Kidney (tissue), 14 donors: ENCODE data around the gene CCDC71. TPM values are rescaled to one million over a fixed set of nuclear protein-coding genes. Genes with fewer than 3 reads are reported as not detected.

Source experiments
- DNase-seq, 5 donors: peaks; one replicate each; pipeline ENCODE4 v3.0.0-alpha.2; 2013 to 2020
- FAIRE-seq: peaks from 2 replicates; lab custom pipeline; 2012; peaks lifted over from hg19 to GRCh38; lab: Jason Lieb, UNC
- H3K27ac ChIP-seq, 2 donors: one replicate each; pipeline ENCODE4 v1.7.0; 2013; ENCODE audit warnings: low read depth in 2 of 2, low read length in 2 of 2, inconsistent platforms in 1 of 2
- H3K27me3 ChIP-seq: one replicate; pipeline ENCODE4 v1.7.1; 2013; ENCODE audit warnings: low read length, inconsistent platforms; ENCODE audit not compliant: control insufficient read depth, insufficient read depth
- H3K36me3 ChIP-seq, 3 donors: one replicate each; pipeline versions ENCODE4 v1.7.0 to v1.7.1; 2013; ENCODE audit warnings: low read length in 3 of 3, control low read depth in 1 of 3, inconsistent platforms in 1 of 3; ENCODE audit not compliant: insufficient read depth in 3 of 3, control insufficient read depth in 2 of 3
- H3K4me1 ChIP-seq, 3 donors: one replicate each; pipeline versions ENCODE4 v1.7.0 to v1.7.1; 2013; ENCODE audit warnings: low read length in 3 of 3, inconsistent platforms in 1 of 3, low read depth in 1 of 3; ENCODE audit not compliant: control insufficient read depth in 2 of 3, insufficient read depth in 2 of 3
- H3K4me3 ChIP-seq, 3 donors: one replicate each; pipeline versions ENCODE4 v1.7.0 to v1.8.1; 2013; ENCODE audit warnings: low read length in 3 of 3, control low read depth in 1 of 3, inconsistent platforms in 1 of 3
- H3K9ac ChIP-seq, 3 donors: one replicate each; pipeline versions ENCODE4 v1.7.0 to v1.7.1; 2013; ENCODE audit warnings: low read length in 3 of 3, control low read depth in 1 of 3, inconsistent platforms in 1 of 3
- H3K9me3 ChIP-seq, 3 donors: one replicate each; pipeline versions ENCODE4 v1.7.0 to v1.7.1; 2013; ENCODE audit warnings: low read length in 3 of 3, control low read depth in 1 of 3, inconsistent platforms in 1 of 3; ENCODE audit not compliant: control insufficient read depth in 2 of 3, insufficient read depth in 1 of 3
- intact Hi-C: fragments of 100-400 bp; cut with DNase I; formaldehyde crosslinking; loops from one replicate; pipeline ENCODE4 v1.11.1; 2022
- polyA plus RNA-seq: library from polyadenylated mRNA; stranded (reverse); fragments of 350-450 nt; fragmentation: Illumina TruSeq; extraction: RNeasy Lipid Tissue Mini Kit (QIAGEN cat#74804); gene quantifications from one replicate; pipeline ENCODE4 v1.2.3, GENCODE V29; 2014; ENCODE audit warnings: low read depth, low replicate concordance; ENCODE audit not compliant: insufficient read depth
- total RNA-seq: library from RNA; stranded (reverse); fragmentation: NEBNext Ultra II Directional; extraction: Animal tissue kit (Norgen Biotek cat#: 25700); gene quantifications from one replicate; pipeline ENCODE4 v1.2.1, GENCODE V29; 2021
- TF ChIP-seq, protein P1 (sequence below): IDR thresholded peaks from 3 replicates; pipeline ENCODE4 v1.5.1; 2012; ENCODE audit warnings: mild to moderate bottlenecking, moderate library complexity, borderline replicate concordance; ENCODE audit not compliant: insufficient read depth; ENCODE audit errors: extremely low read depth
- donor health status: control.
- donor health status: control.
- donor health status: control.
- donor health status: control.
- donor health status: control.
- donor health status: DM: yes; HTN: yes; CAD: no.
- donor health status: Normal renal cell carcinoma (clear cell type).

The CCDC71 gene
- total and polyA plus RNA-seq, 2 donors from 2014 or later: 21.0 to 27.6 TPM

DNA sequence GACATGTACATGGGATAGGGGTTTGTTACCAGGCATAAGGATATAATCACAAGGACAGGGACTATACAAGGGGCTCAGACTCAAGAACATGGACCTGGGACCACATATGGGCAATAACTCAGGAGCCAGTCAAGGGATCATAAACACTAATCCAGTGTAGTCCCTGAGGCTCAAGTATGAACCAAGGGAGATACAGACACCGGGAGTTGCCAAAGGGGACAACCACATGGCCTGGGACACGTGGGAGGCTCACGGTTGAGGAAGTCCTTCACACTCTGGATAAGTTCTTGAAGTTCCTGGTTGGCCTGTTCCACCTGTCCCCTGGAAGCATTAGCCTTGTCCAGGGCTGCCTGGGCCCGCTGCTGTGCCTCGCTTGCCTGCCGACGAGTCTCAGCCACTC lies 43.7 kb downstream of the CCDC71 start:
- H3K9ac ChIP-seq: no peak overlapping the region
- H3K27me3 ChIP-seq: no peaks in the 10 kb centered on the region
- peaks cover 8 to 65% (median 41%) of the 10 kb centered on the region in 3 donors for H3K36me3 ChIP-seq
- intact Hi-C loops: no loop called here
- FAIRE-seq (no peak), DNase-seq (no peak)
- TF ChIP-seq, protein P1, sequence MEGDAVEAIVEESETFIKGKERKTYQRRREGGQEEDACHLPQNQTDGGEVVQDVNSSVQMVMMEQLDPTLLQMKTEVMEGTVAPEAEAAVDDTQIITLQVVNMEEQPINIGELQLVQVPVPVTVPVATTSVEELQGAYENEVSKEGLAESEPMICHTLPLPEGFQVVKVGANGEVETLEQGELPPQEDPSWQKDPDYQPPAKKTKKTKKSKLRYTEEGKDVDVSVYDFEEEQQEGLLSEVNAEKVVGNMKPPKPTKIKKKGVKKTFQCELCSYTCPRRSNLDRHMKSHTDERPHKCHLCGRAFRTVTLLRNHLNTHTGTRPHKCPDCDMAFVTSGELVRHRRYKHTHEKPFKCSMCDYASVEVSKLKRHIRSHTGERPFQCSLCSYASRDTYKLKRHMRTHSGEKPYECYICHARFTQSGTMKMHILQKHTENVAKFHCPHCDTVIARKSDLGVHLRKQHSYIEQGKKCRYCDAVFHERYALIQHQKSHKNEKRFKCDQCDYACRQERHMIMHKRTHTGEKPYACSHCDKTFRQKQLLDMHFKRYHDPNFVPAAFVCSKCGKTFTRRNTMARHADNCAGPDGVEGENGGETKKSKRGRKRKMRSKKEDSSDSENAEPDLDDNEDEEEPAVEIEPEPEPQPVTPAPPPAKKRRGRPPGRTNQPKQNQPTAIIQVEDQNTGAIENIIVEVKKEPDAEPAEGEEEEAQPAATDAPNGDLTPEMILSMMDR: no peak
- H3K27ac ChIP-seq: no peak overlapping the region
- peaks cover 3 to 15% (median 10%) of the 10 kb centered on the region in 3 donors for H3K4me1 ChIP-seq
- no peak overlapping the region for H3K4me3 ChIP-seq
- no peaks in the 10 kb centered on the region for H3K9me3 ChIP-seq

DNA sequence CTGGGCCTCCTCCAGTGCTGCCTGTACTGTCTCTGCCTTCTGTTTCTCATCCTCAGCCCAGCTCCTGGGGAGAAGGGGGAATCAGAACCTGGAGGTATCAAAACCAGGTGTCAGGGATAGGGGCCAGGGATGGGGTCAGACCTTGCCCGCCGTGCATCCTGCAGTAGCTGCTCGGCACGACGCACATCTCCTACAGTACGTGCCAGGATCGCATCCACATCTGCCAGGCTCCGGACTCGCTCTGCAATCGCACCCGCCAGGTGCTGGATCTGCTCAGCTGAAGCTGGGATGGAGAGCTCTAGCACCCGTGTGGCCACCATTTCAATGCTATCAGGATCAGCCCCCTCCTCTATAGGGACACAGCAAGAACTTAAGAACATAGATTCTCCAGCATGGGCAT lies 44.1 kb downstream of the CCDC71 start:
- no peak overlapping the region for H3K27ac ChIP-seq
- peaks cover 11 to 69% (median 45%) of the 10 kb centered on the region in 3 donors for H3K36me3 ChIP-seq

DNA sequence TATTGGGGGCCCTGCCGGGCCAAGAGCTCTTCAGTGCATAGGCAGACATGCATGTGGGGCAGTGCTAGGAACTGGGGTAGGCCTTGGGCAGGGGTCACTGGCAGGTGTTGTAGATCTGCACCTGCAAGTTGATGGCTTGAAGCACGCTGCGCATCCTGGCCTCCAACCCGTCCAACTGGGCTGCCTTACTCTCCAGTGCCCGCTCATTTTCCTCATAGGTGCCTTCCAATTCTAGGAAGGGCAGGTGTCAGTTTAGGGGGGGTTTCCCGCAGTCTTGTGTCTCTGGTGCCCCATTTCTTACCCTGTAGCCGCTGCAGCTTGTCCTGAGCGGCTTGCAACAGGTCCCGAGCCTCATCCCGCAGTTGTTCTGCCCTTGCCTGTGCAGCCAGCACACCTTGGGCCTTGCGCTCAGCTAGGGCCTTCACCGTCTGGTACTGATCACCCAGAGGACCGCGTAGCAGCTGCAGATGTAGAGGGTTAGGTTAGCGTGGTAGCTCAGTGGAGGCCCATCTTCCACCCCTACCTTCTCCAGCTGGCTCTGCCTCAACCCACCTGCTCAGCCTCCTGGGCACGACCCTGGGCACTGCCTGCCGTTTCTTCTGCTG lies 44.9 kb downstream of the CCDC71 start:
- Histone ChIP-seq H3K9me3 (no peaks in the 10 kb centered on the region), H3K4me1 (peaks cover 3 to 15% (median 10%) of the 10 kb centered on the region in 3 donors), H3K27ac (peak overlapping the region; percentile 86 to 95), H3K36me3 (peaks cover 12 to 76% (median 50%) of the 10 kb centered on the region in 3 donors), H3K4me3 (peak overlapping the region in 1 of 3 donors; percentile 80), H3K27me3 (no peaks in the 10 kb centered on the region), H3K9ac (peak overlapping the region in 1 of 3 donors; percentile 46)
- DNase-seq (no peak), FAIRE-seq (no peak)
- TF ChIP-seq, protein P1: no peak
- intact Hi-C loops: no loop called here

More for the DNA sequence above, 44.1 kb downstream of the CCDC71 start:
- TF ChIP-seq, protein P1: no peak
- H3K9me3 ChIP-seq: no peaks in the 10 kb centered on the region
- no peak for DNase-seq
- no peak overlapping the region for H3K4me3 ChIP-seq
- FAIRE-seq: no peak
- no peaks in the 10 kb centered on the region for H3K27me3 ChIP-seq
- peaks cover 3 to 15% (median 10%) of the 10 kb centered on the region in 3 donors for H3K4me1 ChIP-seq
- no peak overlapping the region for H3K9ac ChIP-seq
- intact Hi-C loops: no loop called here
